GM21515 (cell line): Measurements from ENCODE around the gene MLPH.

ENCODE experiments used
- ATAC-seq: cut with Tn5 transposase; IDR thresholded peaks from one replicate; pipeline ENCODE4 v1.9.1; 2021; ENCODE audit not compliant: unreplicated experiment

The MLPH gene

DNA sequence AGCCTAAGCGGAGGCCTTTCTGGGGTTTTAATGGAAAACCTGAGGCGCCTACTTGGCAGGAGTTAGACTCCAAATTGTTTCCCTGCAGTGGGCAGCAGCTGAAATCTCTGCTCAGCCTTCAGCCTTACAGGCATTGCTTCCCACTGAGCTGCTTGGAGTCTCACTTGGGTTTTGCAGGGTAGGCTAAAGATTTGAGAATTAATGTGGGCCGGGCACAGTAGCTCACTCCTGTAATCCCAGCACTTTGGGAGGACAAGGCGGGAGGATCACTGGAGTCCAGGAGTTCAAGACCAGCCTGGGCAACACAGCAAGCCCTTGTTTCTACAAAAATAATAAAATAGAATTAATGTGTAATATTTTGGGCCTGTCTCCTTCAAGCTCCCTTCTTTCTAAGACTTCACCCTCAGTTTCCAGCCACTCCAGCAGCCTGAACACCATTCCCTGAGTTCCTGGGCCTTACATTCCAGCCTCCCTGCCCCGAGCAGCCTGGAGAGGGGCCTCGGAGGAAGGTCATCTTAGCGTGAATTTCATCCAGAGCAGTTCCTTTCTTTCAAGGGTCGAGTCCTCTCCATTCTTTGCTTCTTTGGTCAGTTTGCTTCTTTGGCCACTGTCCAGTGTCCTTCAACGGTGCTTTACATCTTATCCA lies 112.5 kb downstream of the MLPH start:
- ATAC-seq = no peak

- ATAC-seq = no peak
These were observed 113.3 kb downstream of the MLPH start for GRCh38 chr2:237600205-237600846.

- ATAC-seq = no peak
These were observed 114.5 kb downstream of the MLPH start for GRCh38 chr2:237601453-237602116.

DNA sequence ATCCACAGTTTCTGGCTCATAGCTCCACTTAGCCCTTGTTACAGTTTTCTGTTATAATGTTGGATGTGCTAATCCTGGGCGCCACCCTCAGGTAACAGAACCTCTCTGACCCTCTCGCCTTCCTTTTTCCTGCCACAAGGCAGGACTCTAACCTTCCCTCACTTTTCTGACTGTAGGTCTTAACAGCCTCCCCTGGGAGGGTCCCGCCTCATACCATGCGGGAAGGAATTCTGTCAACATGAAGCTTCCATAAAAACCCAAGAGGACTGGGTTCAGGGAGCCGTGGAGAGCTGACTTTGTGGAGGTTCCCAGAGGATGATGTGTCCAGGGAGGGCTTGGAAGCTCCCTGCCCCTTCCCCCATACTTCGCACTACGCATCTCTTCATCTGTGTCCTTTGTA lies 115.4 kb downstream of the MLPH start:
- no peak for ATAC-seq

DNA sequence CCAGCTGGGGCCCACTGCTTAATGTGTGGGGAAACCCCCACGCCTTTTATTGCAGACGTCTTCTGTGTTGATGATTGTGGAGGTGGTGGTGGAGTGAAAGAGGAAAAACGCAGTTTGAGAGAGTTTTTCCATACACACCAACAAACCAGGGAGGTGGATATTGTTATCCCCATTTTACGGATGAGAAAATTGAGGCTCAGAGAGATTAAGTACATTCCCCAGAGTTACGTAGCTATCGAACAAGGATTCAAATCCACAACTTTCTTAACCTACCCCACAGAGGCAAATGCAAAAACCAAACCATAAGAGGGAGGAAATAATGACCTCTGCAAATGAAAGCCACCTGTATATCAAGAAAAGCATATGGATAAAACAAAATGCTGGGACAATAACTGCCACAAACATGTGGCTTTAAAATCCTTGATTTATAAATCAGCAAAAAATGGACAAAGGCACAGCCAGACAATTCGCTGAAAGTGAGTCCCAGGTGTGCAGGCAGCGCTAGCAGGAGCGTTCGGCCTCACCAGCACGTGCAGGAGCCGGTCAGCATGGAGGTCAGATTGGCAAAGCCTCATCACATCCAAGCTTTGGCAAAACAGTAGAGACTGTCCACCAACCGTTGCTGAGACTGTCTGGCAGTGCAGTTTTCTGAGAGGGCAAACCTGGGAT lies 116.1 kb downstream of the MLPH start:
- no peak for ATAC-seq

DNA sequence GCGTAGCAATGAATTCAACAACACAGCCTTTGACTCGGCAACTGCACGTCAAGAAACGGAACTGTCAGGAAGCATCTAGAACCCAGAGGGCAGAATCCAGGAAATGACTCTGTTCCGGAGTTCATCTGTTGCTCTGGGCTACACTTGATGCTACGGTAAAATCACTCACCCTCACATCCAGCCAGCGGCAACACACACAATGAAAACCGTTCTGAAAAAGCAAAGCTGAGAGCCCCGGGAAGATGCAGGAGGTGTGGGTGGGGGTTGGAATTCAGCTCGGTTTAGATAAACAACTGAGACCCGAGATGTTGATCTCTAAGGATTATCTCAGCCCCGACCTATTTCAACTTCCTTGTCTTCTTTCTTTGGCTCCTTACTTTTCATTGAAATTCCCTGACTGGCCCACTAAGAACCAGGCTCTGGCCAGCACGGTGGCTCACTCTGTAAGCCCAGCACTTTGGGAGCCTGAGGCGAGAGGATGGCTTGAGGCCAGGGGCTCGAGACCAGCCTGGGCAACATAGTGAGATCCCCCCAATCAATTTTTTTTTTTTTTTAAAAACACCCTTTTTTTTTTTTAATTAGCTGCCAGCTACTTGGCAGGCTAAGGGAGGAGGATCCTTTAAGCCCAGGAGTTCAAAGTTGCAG lies 116.8 kb downstream of the MLPH start:
- no peak for ATAC-seq

DNA sequence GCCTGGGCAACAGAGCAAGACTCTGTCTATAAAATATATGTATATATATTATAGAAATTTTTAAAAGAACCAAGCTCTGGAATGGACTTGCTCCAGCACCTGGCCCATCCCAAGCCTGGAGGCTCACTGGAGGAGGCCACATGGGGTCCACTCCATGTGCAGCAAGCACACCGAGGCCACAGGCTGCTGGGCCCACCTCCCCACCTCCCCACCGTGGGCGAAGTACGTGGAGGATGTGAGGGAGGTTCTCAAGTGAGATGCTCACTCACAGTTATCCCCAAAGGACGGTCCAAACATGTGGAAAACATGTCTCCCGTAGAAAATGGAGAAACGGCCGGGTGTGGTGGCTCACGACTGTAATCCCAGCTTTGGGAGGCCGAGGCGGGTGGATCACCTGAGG lies 117.3 kb downstream of the MLPH start:
- no peak for ATAC-seq
